WTC11 (cell line): ENCODE measurements around the gene ABCA3.

Source experiments
- ETV6 ChIP-seq: sonication (generic); formaldehyde crosslinking; IDR thresholded peaks from 2 replicates; pipeline ENCODE4 v1.8.1; 2022; ENCODE audit warnings: mild to moderate bottlenecking, missing genetic modification reagents
- NFYB ChIP-seq: sonication (generic); formaldehyde crosslinking; conservative IDR thresholded peaks from 2 replicates; pipeline ENCODE4 v1.8.0; 2022; ENCODE audit warnings: low read depth, missing genetic modification reagents
- OVOL2 ChIP-seq: fragments of 250-450 bp; sonication (Bioruptor Pico); IDR thresholded peaks from 2 replicates; pipeline ENCODE4 v1.9.0; 2021; ENCODE audit warnings: mild to moderate bottlenecking, borderline replicate concordance
- ZNF219 ChIP-seq: sonication (generic); formaldehyde crosslinking; IDR thresholded peaks from 2 replicates; pipeline ENCODE4 v1.8.0; 2023; ENCODE audit warnings: missing genetic modification reagents, mild to moderate bottlenecking, borderline replicate concordance
- ZNF232 ChIP-seq: sonication (generic); formaldehyde crosslinking; IDR thresholded peaks from 2 replicates; pipeline ENCODE4 v1.8.0; 2022; ENCODE audit warnings: mild to moderate bottlenecking, missing genetic modification reagents
- TF ChIP-seq, protein P1 (sequence below): sonication (generic); formaldehyde crosslinking; IDR thresholded peaks from 2 replicates; pipeline ENCODE4 v1.8.1; 2023; ENCODE audit warnings: mild to moderate bottlenecking, missing genetic modification reagents, moderate library complexity
- TF ChIP-seq, protein P2 (sequence below): sonication (generic); formaldehyde crosslinking; IDR thresholded peaks from 2 replicates; pipeline ENCODE4 v1.8.0; 2022; ENCODE audit warnings: mild to moderate bottlenecking, missing genetic modification reagents
- TF ChIP-seq, protein P3 (sequence below): sonication (generic); formaldehyde crosslinking; IDR thresholded peaks from 2 replicates; pipeline ENCODE4 v1.8.1; 2022; ENCODE audit warnings: low read depth, mild to moderate bottlenecking, moderate library complexity, missing genetic modification reagents, borderline replicate concordance
- TF ChIP-seq, protein P4 (sequence below): fragments of 200-600 bp; IDR thresholded peaks from 2 replicates; pipeline ENCODE4 v1.8.0; 2022; ENCODE audit warnings: antibody characterized with exemption
- TF ChIP-seq, protein P5 (sequence below): sonication (generic); formaldehyde crosslinking; IDR thresholded peaks from 2 replicates; pipeline ENCODE4 v1.8.1; 2022; ENCODE audit warnings: mild to moderate bottlenecking, moderate library complexity, missing genetic modification reagents

DNA sequence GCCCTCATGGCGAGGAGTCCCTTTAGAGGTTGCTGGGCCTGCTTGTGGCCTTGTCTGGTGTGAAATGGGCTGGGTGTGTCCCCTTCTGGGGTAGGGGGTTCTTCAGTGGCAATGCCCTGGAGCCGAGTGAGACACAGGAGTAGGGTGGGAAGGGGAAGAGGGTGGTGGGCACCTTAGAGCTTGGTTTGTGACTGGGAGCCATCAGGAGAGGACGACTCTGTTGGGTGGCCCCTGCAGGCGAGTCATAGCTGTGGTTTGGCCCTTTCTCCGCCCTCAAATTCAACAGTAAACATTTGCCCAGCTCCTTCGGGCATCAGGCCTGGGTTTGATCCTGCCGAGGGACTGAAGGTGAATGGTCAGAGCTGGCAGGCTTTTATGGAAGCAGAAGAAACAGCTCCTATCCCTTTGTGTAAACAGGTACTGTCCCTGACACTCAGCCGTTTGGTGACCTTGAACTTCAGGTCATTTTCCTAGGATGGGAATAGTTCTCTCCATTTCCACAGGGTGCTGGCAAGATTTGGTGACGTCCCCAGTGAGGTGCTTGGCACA lies 114.2 kb downstream of the ABCA3 start:
- TF ChIP-seq, protein P1, sequence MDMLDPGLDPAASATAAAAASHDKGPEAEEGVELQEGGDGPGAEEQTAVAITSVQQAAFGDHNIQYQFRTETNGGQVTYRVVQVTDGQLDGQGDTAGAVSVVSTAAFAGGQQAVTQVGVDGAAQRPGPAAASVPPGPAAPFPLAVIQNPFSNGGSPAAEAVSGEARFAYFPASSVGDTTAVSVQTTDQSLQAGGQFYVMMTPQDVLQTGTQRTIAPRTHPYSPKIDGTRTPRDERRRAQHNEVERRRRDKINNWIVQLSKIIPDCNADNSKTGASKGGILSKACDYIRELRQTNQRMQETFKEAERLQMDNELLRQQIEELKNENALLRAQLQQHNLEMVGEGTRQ (CRISPR knock-in tag) = no peak
- TF ChIP-seq ETV6 (CRISPR knock-in tag) (no peak), ZNF219 (CRISPR knock-in tag) (no peak), OVOL2 (CRISPR knock-in tag) (no peak), NFYB (CRISPR knock-in tag) (no peak), ZNF232 (CRISPR knock-in tag) (no peak)
- TF ChIP-seq, protein P2, sequence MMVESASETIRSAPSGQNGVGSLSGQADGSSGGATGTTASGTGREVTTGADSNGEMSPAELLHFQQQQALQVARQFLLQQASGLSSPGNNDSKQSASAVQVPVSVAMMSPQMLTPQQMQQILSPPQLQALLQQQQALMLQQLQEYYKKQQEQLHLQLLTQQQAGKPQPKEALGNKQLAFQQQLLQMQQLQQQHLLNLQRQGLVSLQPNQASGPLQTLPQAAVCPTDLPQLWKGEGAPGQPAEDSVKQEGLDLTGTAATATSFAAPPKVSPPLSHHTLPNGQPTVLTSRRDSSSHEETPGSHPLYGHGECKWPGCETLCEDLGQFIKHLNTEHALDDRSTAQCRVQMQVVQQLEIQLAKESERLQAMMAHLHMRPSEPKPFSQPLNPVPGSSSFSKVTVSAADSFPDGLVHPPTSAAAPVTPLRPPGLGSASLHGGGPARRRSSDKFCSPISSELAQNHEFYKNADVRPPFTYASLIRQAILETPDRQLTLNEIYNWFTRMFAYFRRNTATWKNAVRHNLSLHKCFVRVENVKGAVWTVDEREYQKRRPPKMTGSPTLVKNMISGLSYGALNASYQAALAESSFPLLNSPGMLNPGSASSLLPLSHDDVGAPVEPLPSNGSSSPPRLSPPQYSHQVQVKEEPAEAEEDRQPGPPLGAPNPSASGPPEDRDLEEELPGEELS (CRISPR knock-in tag) = no peak
- TF ChIP-seq, protein P3, sequence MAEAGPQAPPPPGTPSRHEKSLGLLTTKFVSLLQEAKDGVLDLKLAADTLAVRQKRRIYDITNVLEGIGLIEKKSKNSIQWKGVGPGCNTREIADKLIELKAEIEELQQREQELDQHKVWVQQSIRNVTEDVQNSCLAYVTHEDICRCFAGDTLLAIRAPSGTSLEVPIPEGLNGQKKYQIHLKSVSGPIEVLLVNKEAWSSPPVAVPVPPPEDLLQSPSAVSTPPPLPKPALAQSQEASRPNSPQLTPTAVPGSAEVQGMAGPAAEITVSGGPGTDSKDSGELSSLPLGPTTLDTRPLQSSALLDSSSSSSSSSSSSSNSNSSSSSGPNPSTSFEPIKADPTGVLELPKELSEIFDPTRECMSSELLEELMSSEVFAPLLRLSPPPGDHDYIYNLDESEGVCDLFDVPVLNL = no peak
- TF ChIP-seq, protein P4, sequence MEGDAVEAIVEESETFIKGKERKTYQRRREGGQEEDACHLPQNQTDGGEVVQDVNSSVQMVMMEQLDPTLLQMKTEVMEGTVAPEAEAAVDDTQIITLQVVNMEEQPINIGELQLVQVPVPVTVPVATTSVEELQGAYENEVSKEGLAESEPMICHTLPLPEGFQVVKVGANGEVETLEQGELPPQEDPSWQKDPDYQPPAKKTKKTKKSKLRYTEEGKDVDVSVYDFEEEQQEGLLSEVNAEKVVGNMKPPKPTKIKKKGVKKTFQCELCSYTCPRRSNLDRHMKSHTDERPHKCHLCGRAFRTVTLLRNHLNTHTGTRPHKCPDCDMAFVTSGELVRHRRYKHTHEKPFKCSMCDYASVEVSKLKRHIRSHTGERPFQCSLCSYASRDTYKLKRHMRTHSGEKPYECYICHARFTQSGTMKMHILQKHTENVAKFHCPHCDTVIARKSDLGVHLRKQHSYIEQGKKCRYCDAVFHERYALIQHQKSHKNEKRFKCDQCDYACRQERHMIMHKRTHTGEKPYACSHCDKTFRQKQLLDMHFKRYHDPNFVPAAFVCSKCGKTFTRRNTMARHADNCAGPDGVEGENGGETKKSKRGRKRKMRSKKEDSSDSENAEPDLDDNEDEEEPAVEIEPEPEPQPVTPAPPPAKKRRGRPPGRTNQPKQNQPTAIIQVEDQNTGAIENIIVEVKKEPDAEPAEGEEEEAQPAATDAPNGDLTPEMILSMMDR = no peak
- TF ChIP-seq, protein P5, sequence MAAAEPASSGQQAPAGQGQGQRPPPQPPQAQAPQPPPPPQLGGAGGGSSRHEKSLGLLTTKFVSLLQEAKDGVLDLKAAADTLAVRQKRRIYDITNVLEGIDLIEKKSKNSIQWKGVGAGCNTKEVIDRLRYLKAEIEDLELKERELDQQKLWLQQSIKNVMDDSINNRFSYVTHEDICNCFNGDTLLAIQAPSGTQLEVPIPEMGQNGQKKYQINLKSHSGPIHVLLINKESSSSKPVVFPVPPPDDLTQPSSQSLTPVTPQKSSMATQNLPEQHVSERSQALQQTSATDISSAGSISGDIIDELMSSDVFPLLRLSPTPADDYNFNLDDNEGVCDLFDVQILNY (CRISPR knock-in tag) = no peak
